Endometrial microvascular endothelial cells (primary cell): ENCODE data around the gene STIM1. TPM values are rescaled to one million over a fixed set of nuclear protein-coding genes. Genes with fewer than 3 reads are reported as not detected.

Experiments used
- in situ Hi-C: cut with HindIII; loops from 2 replicates; pipeline ENCODE4 v1.10.0; 2017; ENCODE audit warnings: low sequenced_read_pairs, low pct_unique_long_range_greater_than_20kb; ENCODE audit errors: inconsistent ontology term
- total RNA-seq: library from RNA; depleted of rRNA; stranded (reverse); fragments of >200 nt; gene quantifications from one replicate; pipeline ENCODE4 v1.2.3, GENCODE V29; 2015; ENCODE audit errors: inconsistent ontology term

Gene STIM1
- total RNA-seq, 1 donor from 2014 or later, result 13.9 TPM

GRCh38 chr11:4065086-4065485 is 209.6 kb downstream of the STIM1 start:
- in situ Hi-C loops, result loop anchor here (25.0 kb wide), 1 partner anchor 203 kb away; the partner anchor contains the start of gene STIM1

GRCh38 chr11:4065601-4066377 is 210.3 kb downstream of the STIM1 start:
- in situ Hi-C loops, result loop anchor here (25.0 kb wide), 1 partner anchor 203 kb away; the partner anchor contains the start of gene STIM1

GRCh38 chr11:4066910-4067309 is 211.4 kb downstream of the STIM1 start:
- in situ Hi-C loops, result loop anchor here (25.0 kb wide), 1 partner anchor 205 kb away; the partner anchor contains the start of gene STIM1

GRCh38 chr11:4068962-4069361 is 213.5 kb downstream of the STIM1 start:
- in situ Hi-C loops, result loop anchor here (25.0 kb wide), 1 partner anchor 207 kb away; the partner anchor contains the start of gene STIM1

GRCh38 chr11:4071325-4071724 is 215.9 kb downstream of the STIM1 start:
- in situ Hi-C loops, result loop anchor here (25.0 kb wide), 1 partner anchor 209 kb away; the partner anchor contains the start of gene STIM1

GRCh38 chr11:4071914-4072313 is 216.4 kb downstream of the STIM1 start:
- in situ Hi-C loops, result loop anchor here (25.0 kb wide), 1 partner anchor 210 kb away; the partner anchor contains the start of gene STIM1

- in situ Hi-C loops, result loop anchor here (25.0 kb wide), 1 partner anchor 210 kb away; the partner anchor contains the start of gene STIM1
These were observed 217.3 kb downstream of the STIM1 start for GRCh38 chr11:4072668-4073285.

- in situ Hi-C loops, result loop anchor here (25.0 kb wide), 1 partner anchor 212 kb away; the partner anchor contains the start of gene STIM1
These were observed 218.8 kb downstream of the STIM1 start for GRCh38 chr11:4074266-4074665.

GRCh38 chr11:4076774-4077173 is 221.3 kb downstream of the STIM1 start:
- in situ Hi-C loops, result no loop called here

- in situ Hi-C loops, result no loop called here
These were observed 227.7 kb downstream of the STIM1 start for GRCh38 chr11:4083198-4083597.

- in situ Hi-C loops, result no loop called here
These were observed 229.1 kb downstream of the STIM1 start for GRCh38 chr11:4084406-4085125.

GRCh38 chr11:4085575-4085974 is 230.1 kb downstream of the STIM1 start:
- in situ Hi-C loops, result no loop called here

- in situ Hi-C loops, result no loop called here
These were observed 231.3 kb downstream of the STIM1 start for GRCh38 chr11:4086575-4087353.

- in situ Hi-C loops, result no loop called here
These were observed 232.1 kb downstream of the STIM1 start for GRCh38 chr11:4087551-4087950.

GRCh38 chr11:4090258-4090657 is 234.8 kb downstream of the STIM1 start:
- in situ Hi-C loops, result no loop called here

- in situ Hi-C loops, result no loop called here
These were observed 236.6 kb downstream of the STIM1 start for GRCh38 chr11:4092026-4092425.

- in situ Hi-C loops, result no loop called here
These were observed 238.3 kb downstream of the STIM1 start for GRCh38 chr11:4093519-4094347.
